ENCODE results near the gene RPL18A. TPM values are rescaled to one million over a fixed set of nuclear protein-coding genes. Genes with fewer than 3 reads are reported as not detected.

RPL18A gene
- 821 and 921 TPM in 2 replicates for total RNA-seq (2014; rRNA removed; shearing (Covaris generic))

- Histone ChIP-seq H3K36me3 (peaks cover 50% of the 10 kb centered on the region), H3K27ac (peak within 1 kb of the TSS; percentile 62), H3K9me3 (replicated peaks) (no peaks in the 10 kb centered on the region), H3K4me1 (replicated peaks) (peaks cover 11% of the 10 kb centered on the region), H3K4me3 (peak within 1 kb of the TSS; percentile 89), H3K27me3 (replicated peaks) (no peaks in the 10 kb centered on the region)
- DNase-seq (ENCODE audit: low read depth in 1 of 2, low spot score in 2 of 2) = peak; percentile 97 to 99
Observed at GRCh38 chr19:17859533-17860330, at the start of gene RPL18A. Gene RPL18A (plus strand): TSS chr19:17859910. CDS start chr19:17859957, 47 bp downstream.

- H3K27ac ChIP-seq = no peak overlapping the region
- H3K4me3 ChIP-seq = no peak overlapping the region
- H3K9me3 ChIP-seq (replicated peaks) = no peaks in the 10 kb centered on the region
- peaks cover 11% of the 10 kb centered on the region for H3K27me3 ChIP-seq (replicated peaks)
- H3K4me1 ChIP-seq (replicated peaks) = no peaks in the 10 kb centered on the region
- DNase-seq (ENCODE audit: low read depth in 1 of 2, low spot score in 2 of 2) = no peak
- no peaks in the 10 kb centered on the region for H3K36me3 ChIP-seq
Observed at GRCh38 chr19:17811103-17811502, 48.6 kb upstream of the RPL18A start.

GRCh38 chr19:17811681-17812080 is 48.0 kb upstream of the RPL18A start:
- Histone ChIP-seq H3K9me3 (replicated peaks) (no peaks in the 10 kb centered on the region), H3K27ac (no peak overlapping the region), H3K27me3 (replicated peaks) (peaks cover 11% of the 10 kb centered on the region), H3K36me3 (no peaks in the 10 kb centered on the region), H3K4me1 (replicated peaks) (no peaks in the 10 kb centered on the region), H3K4me3 (no peak overlapping the region)
- DNase-seq (ENCODE audit: low read depth in 1 of 2, low spot score in 2 of 2) = no peak

- H3K27me3 ChIP-seq (replicated peaks) = peaks cover 11% of the 10 kb centered on the region
- H3K36me3 ChIP-seq = no peaks in the 10 kb centered on the region
- H3K4me3 ChIP-seq = no peak overlapping the region
- H3K9me3 ChIP-seq (replicated peaks) = no peaks in the 10 kb centered on the region
- no peak for DNase-seq (ENCODE audit: low read depth in 1 of 2, low spot score in 2 of 2)
- no peak overlapping the region for H3K27ac ChIP-seq
- no peaks in the 10 kb centered on the region for H3K4me1 ChIP-seq (replicated peaks)
Observed at GRCh38 chr19:17812099-17812498, 47.6 kb upstream of the RPL18A start.

GRCh38 chr19:17817668-17818363 is 41.9 kb upstream of the RPL18A start:
- no peak overlapping the region for H3K27ac ChIP-seq
- H3K4me1 ChIP-seq (replicated peaks) = no peaks in the 10 kb centered on the region
- 0 out of 2 replicates have a peak, but pooled peaks cover 2% of the 10 kb centered on the region for H3K27me3 ChIP-seq (replicated peaks)
- no peak for DNase-seq (ENCODE audit: low read depth in 1 of 2, low spot score in 2 of 2)
- H3K36me3 ChIP-seq = no peaks in the 10 kb centered on the region
- H3K4me3 ChIP-seq = no peak overlapping the region
- H3K9me3 ChIP-seq (replicated peaks) = no peaks in the 10 kb centered on the region

- H3K4me1 ChIP-seq (replicated peaks) = no peaks in the 10 kb centered on the region
- DNase-seq (ENCODE audit: low read depth in 1 of 2, low spot score in 2 of 2) = no peak
- no peaks in the 10 kb centered on the region for H3K36me3 ChIP-seq
- H3K27ac ChIP-seq = no peak within 1 kb of the TSS
- no peaks in the 10 kb centered on the region for H3K9me3 ChIP-seq (replicated peaks)
- no peak within 1 kb of the TSS for H3K4me3 ChIP-seq
- H3K27me3 ChIP-seq (replicated peaks) = no peaks in the 10 kb centered on the region
Observed at GRCh38 chr19:17821190-17821589, 38.5 kb upstream of the RPL18A start, which contains the start of gene INSL3. Gene INSL3 (minus strand): TSS chr19:17821519. CDS start chr19:17821506, 13 bp downstream.

GRCh38 chr19:17824339-17824738 is 35.4 kb upstream of the RPL18A start:
- DNase-seq (ENCODE audit: low read depth in 1 of 2, low spot score in 2 of 2) = no peak

GRCh38 chr19:17826508-17827056 is 33.1 kb upstream of the RPL18A start:
- no peaks in the 10 kb centered on the region for H3K27me3 ChIP-seq (replicated peaks)
- H3K4me1 ChIP-seq (replicated peaks) = no peaks in the 10 kb centered on the region
- no peak for DNase-seq (ENCODE audit: low read depth in 1 of 2, low spot score in 2 of 2)
- H3K9me3 ChIP-seq (replicated peaks) = no peaks in the 10 kb centered on the region
- H3K4me3 ChIP-seq = no peak overlapping the region
- H3K27ac ChIP-seq = no peak overlapping the region
- H3K36me3 ChIP-seq = no peaks in the 10 kb centered on the region; the same call in 1 of the 2 replicates

More at GRCh38 chr19:17824339-17824738, 35.4 kb upstream of the RPL18A start:
- Histone ChIP-seq H3K4me3 (no peak overlapping the region), H3K4me1 (replicated peaks) (no peaks in the 10 kb centered on the region), H3K27ac (no peak overlapping the region), H3K27me3 (replicated peaks) (no peaks in the 10 kb centered on the region), H3K36me3 (no peaks in the 10 kb centered on the region), H3K9me3 (replicated peaks) (no peaks in the 10 kb centered on the region)

- Histone ChIP-seq H3K9me3 (replicated peaks) (no peaks in the 10 kb centered on the region), H3K4me3 (no peak overlapping the region), H3K36me3 (no peaks in the 10 kb centered on the region; the same call in none of the 2 replicates), H3K27ac (no peak overlapping the region), H3K4me1 (replicated peaks) (no peaks in the 10 kb centered on the region), H3K27me3 (replicated peaks) (no peaks in the 10 kb centered on the region)
- DNase-seq (ENCODE audit: low read depth in 1 of 2, low spot score in 2 of 2) = no peak
Observed at GRCh38 chr19:17829855-17830566, 29.7 kb upstream of the RPL18A start.

GRCh38 chr19:17830567-17831418 is 28.9 kb upstream of the RPL18A start:
- H3K36me3 ChIP-seq = no peaks in the 10 kb centered on the region; the same call in none of the 2 replicates
- no peak overlapping the region for H3K27ac ChIP-seq
- H3K4me3 ChIP-seq = no peak overlapping the region
- H3K9me3 ChIP-seq (replicated peaks) = no peaks in the 10 kb centered on the region
- no peaks in the 10 kb centered on the region for H3K27me3 ChIP-seq (replicated peaks)
- no peaks in the 10 kb centered on the region for H3K4me1 ChIP-seq (replicated peaks)
- no peak for DNase-seq (ENCODE audit: low read depth in 1 of 2, low spot score in 2 of 2)

GRCh38 chr19:17831419-17831888 is 28.3 kb upstream of the RPL18A start:
- Histone ChIP-seq H3K27ac (no peak overlapping the region), H3K4me1 (replicated peaks) (no peaks in the 10 kb centered on the region), H3K36me3 (no peaks in the 10 kb centered on the region; the same call in none of the 2 replicates), H3K27me3 (replicated peaks) (no peaks in the 10 kb centered on the region), H3K9me3 (replicated peaks) (no peaks in the 10 kb centered on the region), H3K4me3 (no peak overlapping the region)
- no peak for DNase-seq (ENCODE audit: low read depth in 1 of 2, low spot score in 2 of 2)

GRCh38 chr19:17832443-17833208 is 27.1 kb upstream of the RPL18A start:
- H3K4me1 ChIP-seq (replicated peaks) = no peaks in the 10 kb centered on the region
- H3K27me3 ChIP-seq (replicated peaks) = no peaks in the 10 kb centered on the region
- DNase-seq (ENCODE audit: low read depth in 1 of 2, low spot score in 2 of 2) = no peak
- H3K36me3 ChIP-seq = no peaks in the 10 kb centered on the region; the same call in none of the 2 replicates
- no peaks in the 10 kb centered on the region for H3K9me3 ChIP-seq (replicated peaks)
- no peak overlapping the region for H3K27ac ChIP-seq
- no peak overlapping the region for H3K4me3 ChIP-seq
